Measurements from ENCODE around the gene SMIM5.

GRCh38 chr17:75628425-75628824 lies 4.8 kb upstream of the SMIM5 start:
- TF ChIP-seq CTCF (conservative IDR thresholded peaks at IDR 0.05; ENCODE audit: low read length) (no peak), EZH2phosphoT487 (IDR thresholded peaks at IDR 0.05; ENCODE audit: borderline replicate concordance, low read depth, low read length) (no peak)

Data from OCI-LY7 (cell line).